Neural cell (in vitro differentiated cells): ENCODE data around the gene ABHD12. TPM values are rescaled to one million over a fixed set of nuclear protein-coding genes. Genes with fewer than 3 reads are reported as not detected.

Experiments used
- H2AFZ ChIP-seq: fragments of 200-600, 300-800 bp; sonication (generic), shearing (Covaris generic); 2 replicates; pipeline ENCODE4 v1.6.0; 2014; ENCODE audit warnings: low read depth, mild to moderate bottlenecking, antibody characterized with exemption, low read length, moderate library complexity
- H3F3A ChIP-seq: fragments of 200-600 bp; shearing (Covaris generic); 2 replicates; pipeline ENCODE4 v1.6.1; 2016; ENCODE audit warnings: mild to moderate bottlenecking, moderate library complexity, mixed read lengths, antibody characterized with exemption, low read length; ENCODE audit not compliant: insufficient read depth, poor library complexity, severe bottlenecking
- H3K27ac ChIP-seq: fragments of 200-600, 300-800 bp; sonication (generic), shearing (Covaris generic); 2 replicates; pipeline ENCODE4 v1.5.1; 2014; ENCODE audit warnings: mild to moderate bottlenecking, low read length, moderate library complexity
- H3K27me3 ChIP-seq: fragments of 300-800, 200-600 bp; sonication (generic), shearing (Covaris generic); 2 replicates; pipeline ENCODE4 v1.6.0; 2014; ENCODE audit warnings: mild to moderate bottlenecking, low read depth, low read length, moderate library complexity; ENCODE audit not compliant: insufficient read depth
- H3K36me3 ChIP-seq: fragments of 300-800, 200-600 bp; sonication (generic), shearing (Covaris generic); 2 replicates; pipeline ENCODE4 v1.5.1; 2014; ENCODE audit warnings: mild to moderate bottlenecking, antibody characterized with exemption, low read length, moderate library complexity; ENCODE audit not compliant: insufficient read depth
- H3K4me2 ChIP-seq: fragments of 300-800, 200-600 bp; sonication (generic), shearing (Covaris generic); 2 replicates; pipeline ENCODE4 v1.6.0; 2014; ENCODE audit warnings: mild to moderate bottlenecking, low read length
- H3K4me3 ChIP-seq: fragments of 300-800, 200-600 bp; sonication (generic), shearing (Covaris generic); 2 replicates; pipeline ENCODE4 v1.5.1; 2014; ENCODE audit warnings: mild to moderate bottlenecking, low read length, moderate library complexity
- H3K79me2 ChIP-seq: fragments of 200-600 bp; shearing (Covaris generic); replicated peaks from 2 replicates; pipeline ENCODE4 v1.6.0; 2014; ENCODE audit warnings: mild to moderate bottlenecking, low read length, moderate library complexity; ENCODE audit not compliant: insufficient read depth
- H3K9ac ChIP-seq: fragments of 300-800, 200-600 bp; sonication (generic), shearing (Covaris generic); 2 replicates; pipeline ENCODE4 v1.6.1; 2016; ENCODE audit warnings: mild to moderate bottlenecking, low read length, mixed read lengths
- H3K9me2 ChIP-seq: fragments of 200-600 bp; shearing (Covaris generic); 2 replicates; pipeline ENCODE4 v1.6.1; 2016; ENCODE audit warnings: mild to moderate bottlenecking, low read length, mixed read lengths; ENCODE audit not compliant: insufficient read depth
- H3K9me3 ChIP-seq: fragments of 200-600, 300-800 bp; sonication (generic), shearing (Covaris generic); 2 replicates; pipeline ENCODE4 v1.6.1; 2016; ENCODE audit warnings: mild to moderate bottlenecking, mixed run types, low read length, moderate library complexity, mixed read lengths
- H4K20me1 ChIP-seq: fragments of 200-600 bp; shearing (Covaris generic); 2 replicates; pipeline ENCODE4 v1.6.1; 2016; ENCODE audit warnings: mild to moderate bottlenecking, mixed run types; ENCODE audit not compliant: insufficient read depth
- EP300 ChIP-seq: fragments of 450-650 bp; conservative IDR thresholded peaks from 2 replicates; pipeline ENCODE4 v1.6.1; 2014; ENCODE audit warnings: antibody characterized with exemption, mild to moderate bottlenecking, moderate library complexity; ENCODE audit not compliant: poor library complexity, severe bottlenecking
- EZH2 ChIP-seq: fragments of 200-600, 300-800 bp; shearing (Covaris generic), sonication (generic); IDR thresholded peaks from 2 replicates; pipeline ENCODE4 v1.6.1; 2014; ENCODE audit warnings: antibody characterized with exemption, low read length, borderline replicate concordance, mild to moderate bottlenecking; ENCODE audit not compliant: insufficient read depth, poor library complexity, severe bottlenecking
- MXI1 ChIP-seq: fragments of 450-650 bp; conservative IDR thresholded peaks from 2 replicates; pipeline ENCODE4 v1.6.1; 2014; ENCODE audit warnings: antibody characterized with exemption, mild to moderate bottlenecking; ENCODE audit not compliant: poor library complexity, severe bottlenecking
- POLR2AphosphoS5 ChIP-seq: IDR thresholded peaks from 2 replicates; pipeline ENCODE4 v1.6.1; 2012
- RAD21 ChIP-seq: fragments of 450-650 bp; conservative IDR thresholded peaks from 2 replicates; pipeline ENCODE4 v1.6.1; 2014; ENCODE audit warnings: antibody characterized with exemption, mild to moderate bottlenecking, moderate library complexity
- SMC3 ChIP-seq: fragments of 450-650 bp; conservative IDR thresholded peaks from 2 replicates; pipeline ENCODE4 v1.6.1; 2014; ENCODE audit warnings: antibody characterized with exemption, mild to moderate bottlenecking, moderate library complexity; ENCODE audit not compliant: poor library complexity
- TAF1 ChIP-seq: IDR thresholded peaks from 2 replicates; pipeline ENCODE4 v1.6.1; 2012; ENCODE audit warnings: low read depth
- polyA plus RNA-seq: library from polyadenylated mRNA; depleted of rRNA; stranded (reverse); fragments of >200 nt; gene quantifications from 2 replicates; pipeline ENCODE4 v1.2.3, GENCODE V29; 2014
- TF ChIP-seq, protein P1 (sequence below): fragments of 450-650 bp; IDR thresholded peaks from 2 replicates; pipeline ENCODE4 v1.5.1; 2014; ENCODE audit warnings: antibody characterized with exemption, mild to moderate bottlenecking, moderate library complexity; ENCODE audit not compliant: poor library complexity, severe bottlenecking
- TF ChIP-seq, protein P2 (sequence below): IDR thresholded peaks from 2 replicates; pipeline ENCODE4 v1.6.1; 2012; ENCODE audit warnings: borderline replicate concordance

ABHD12 gene
- polyA plus RNA-seq, 1 donor from 2014 or later = 32.3 TPM

DNA sequence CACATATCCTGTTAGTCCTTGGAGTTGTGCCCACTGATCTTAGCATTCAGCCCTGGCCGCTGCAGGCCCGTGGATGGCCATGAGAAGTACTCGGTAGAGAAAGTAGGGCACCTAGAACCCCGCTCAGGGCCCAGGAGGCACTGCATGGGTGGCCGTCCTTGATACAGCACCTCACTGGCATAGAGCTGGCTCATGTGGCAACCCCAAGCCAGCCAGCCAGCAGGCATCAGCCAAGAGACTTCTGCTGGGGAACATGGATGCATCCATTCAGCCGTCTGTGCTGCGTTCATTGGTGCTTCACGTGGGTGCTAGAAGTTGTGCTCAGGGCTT, 132.2 kb downstream of the ABHD12 start:
- Histone ChIP-seq H3K79me2 (peaks cover 36% of the 10 kb centered on the region), H3K9ac (no peak overlapping the region)

DNA sequence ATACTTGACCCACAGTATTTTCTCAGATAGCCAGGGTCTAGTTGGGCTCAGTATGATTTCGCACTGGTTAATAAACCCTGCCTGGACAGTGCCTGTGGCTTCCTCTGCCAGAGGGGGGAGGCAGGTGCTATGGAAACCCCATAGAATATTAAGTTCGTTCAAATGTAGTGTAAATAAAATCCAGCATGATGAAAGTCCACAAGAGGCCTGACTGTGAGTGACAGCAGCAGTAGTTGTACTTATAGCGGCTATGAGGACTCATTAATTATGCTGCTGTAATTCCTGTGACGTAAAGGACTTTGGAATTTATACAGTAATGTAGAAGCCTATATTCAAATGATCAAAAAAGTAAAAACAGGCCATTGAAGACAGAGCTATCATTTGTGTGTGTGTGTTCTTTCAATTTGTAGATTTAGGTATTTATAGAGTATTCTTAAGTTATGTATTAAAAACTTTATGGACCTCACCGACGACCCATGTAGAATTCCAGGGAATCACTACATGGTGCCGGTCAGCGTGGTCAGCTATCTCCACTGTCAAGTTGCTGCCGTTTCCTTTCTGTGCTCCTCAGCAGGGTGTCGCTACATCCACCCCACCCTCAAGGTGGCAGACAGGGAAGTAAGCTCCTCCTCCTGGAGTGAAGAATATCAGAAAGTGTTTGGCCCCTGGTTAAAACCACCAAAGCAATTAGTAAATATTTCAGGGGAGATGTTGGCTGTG, 132.7 kb downstream of the ABHD12 start:
- no peaks in the 10 kb centered on the region for H4K20me1 ChIP-seq
- H3K27ac ChIP-seq = no peak overlapping the region
- H3K27me3 ChIP-seq = no peaks in the 10 kb centered on the region
- no peak overlapping the region for H3K4me2 ChIP-seq
- peaks cover 41% of the 10 kb centered on the region for H3K79me2 ChIP-seq
- no peak overlapping the region for H3K4me3 ChIP-seq
- no peak overlapping the region for H2AFZ ChIP-seq
- no peak overlapping the region for H3K9ac ChIP-seq
- H3K9me3 ChIP-seq = no peaks in the 10 kb centered on the region
- H3K36me3 ChIP-seq = peaks cover 7% of the 10 kb centered on the region
- H3K9me2 ChIP-seq = no peaks in the 10 kb centered on the region
- no peak for TF ChIP-seq POLR2AphosphoS5
- TF ChIP-seq EZH2 = no peak
- no peak for TF ChIP-seq SMC3
- TF ChIP-seq EP300 = no peak
- TF ChIP-seq TAF1 = no peak
- TF ChIP-seq, protein P1, sequence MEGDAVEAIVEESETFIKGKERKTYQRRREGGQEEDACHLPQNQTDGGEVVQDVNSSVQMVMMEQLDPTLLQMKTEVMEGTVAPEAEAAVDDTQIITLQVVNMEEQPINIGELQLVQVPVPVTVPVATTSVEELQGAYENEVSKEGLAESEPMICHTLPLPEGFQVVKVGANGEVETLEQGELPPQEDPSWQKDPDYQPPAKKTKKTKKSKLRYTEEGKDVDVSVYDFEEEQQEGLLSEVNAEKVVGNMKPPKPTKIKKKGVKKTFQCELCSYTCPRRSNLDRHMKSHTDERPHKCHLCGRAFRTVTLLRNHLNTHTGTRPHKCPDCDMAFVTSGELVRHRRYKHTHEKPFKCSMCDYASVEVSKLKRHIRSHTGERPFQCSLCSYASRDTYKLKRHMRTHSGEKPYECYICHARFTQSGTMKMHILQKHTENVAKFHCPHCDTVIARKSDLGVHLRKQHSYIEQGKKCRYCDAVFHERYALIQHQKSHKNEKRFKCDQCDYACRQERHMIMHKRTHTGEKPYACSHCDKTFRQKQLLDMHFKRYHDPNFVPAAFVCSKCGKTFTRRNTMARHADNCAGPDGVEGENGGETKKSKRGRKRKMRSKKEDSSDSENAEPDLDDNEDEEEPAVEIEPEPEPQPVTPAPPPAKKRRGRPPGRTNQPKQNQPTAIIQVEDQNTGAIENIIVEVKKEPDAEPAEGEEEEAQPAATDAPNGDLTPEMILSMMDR = no peak
- TF ChIP-seq, protein P2, sequence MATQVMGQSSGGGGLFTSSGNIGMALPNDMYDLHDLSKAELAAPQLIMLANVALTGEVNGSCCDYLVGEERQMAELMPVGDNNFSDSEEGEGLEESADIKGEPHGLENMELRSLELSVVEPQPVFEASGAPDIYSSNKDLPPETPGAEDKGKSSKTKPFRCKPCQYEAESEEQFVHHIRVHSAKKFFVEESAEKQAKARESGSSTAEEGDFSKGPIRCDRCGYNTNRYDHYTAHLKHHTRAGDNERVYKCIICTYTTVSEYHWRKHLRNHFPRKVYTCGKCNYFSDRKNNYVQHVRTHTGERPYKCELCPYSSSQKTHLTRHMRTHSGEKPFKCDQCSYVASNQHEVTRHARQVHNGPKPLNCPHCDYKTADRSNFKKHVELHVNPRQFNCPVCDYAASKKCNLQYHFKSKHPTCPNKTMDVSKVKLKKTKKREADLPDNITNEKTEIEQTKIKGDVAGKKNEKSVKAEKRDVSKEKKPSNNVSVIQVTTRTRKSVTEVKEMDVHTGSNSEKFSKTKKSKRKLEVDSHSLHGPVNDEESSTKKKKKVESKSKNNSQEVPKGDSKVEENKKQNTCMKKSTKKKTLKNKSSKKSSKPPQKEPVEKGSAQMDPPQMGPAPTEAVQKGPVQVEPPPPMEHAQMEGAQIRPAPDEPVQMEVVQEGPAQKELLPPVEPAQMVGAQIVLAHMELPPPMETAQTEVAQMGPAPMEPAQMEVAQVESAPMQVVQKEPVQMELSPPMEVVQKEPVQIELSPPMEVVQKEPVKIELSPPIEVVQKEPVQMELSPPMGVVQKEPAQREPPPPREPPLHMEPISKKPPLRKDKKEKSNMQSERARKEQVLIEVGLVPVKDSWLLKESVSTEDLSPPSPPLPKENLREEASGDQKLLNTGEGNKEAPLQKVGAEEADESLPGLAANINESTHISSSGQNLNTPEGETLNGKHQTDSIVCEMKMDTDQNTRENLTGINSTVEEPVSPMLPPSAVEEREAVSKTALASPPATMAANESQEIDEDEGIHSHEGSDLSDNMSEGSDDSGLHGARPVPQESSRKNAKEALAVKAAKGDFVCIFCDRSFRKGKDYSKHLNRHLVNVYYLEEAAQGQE = no peak
- no peak for TF ChIP-seq RAD21
- TF ChIP-seq MXI1 = no peak
- no peaks in the 10 kb centered on the region for H3F3A ChIP-seq

More for the DNA sequence above, 132.2 kb downstream of the ABHD12 start:
- Histone ChIP-seq H3K9me3 (no peaks in the 10 kb centered on the region), H3K27me3 (no peaks in the 10 kb centered on the region), H3K36me3 (peaks cover 7% of the 10 kb centered on the region), H4K20me1 (no peaks in the 10 kb centered on the region), H3K27ac (no peak overlapping the region), H3F3A (no peaks in the 10 kb centered on the region), H3K9me2 (no peaks in the 10 kb centered on the region), H3K4me2 (no peak overlapping the region), H3K4me3 (no peak overlapping the region), H2AFZ (no peak overlapping the region)
- no peak for TF ChIP-seq EZH2
- TF ChIP-seq, protein P1 = no peak
- TF ChIP-seq, protein P2 = no peak
- no peak for TF ChIP-seq MXI1
- no peak for TF ChIP-seq TAF1
- no peak for TF ChIP-seq SMC3
- no peak for TF ChIP-seq RAD21
- TF ChIP-seq EP300 = no peak
- TF ChIP-seq POLR2AphosphoS5 = no peak
